Uterus (tissue), 4 donors: ENCODE results near the gene ADAMTS12. TPM values are rescaled to one million over a fixed set of nuclear protein-coding genes. Genes with fewer than 3 reads are reported as not detected.

Source experiments
- DNase-seq, 2 donors: peaks; one replicate each; pipeline ENCODE4 v3.0.0-alpha.2; 2019 to 2020
- H3K27ac ChIP-seq, 2 donors: fragments of 200-600 bp; sonication (generic); 1 replicate in 1 of 2; 2 replicates in 1 of 2; pipeline ENCODE4 v1.5.1; 2016 to 2018
- H3K27me3 ChIP-seq, 2 donors: fragments of 200-600 bp; sonication (generic); one replicate each; pipeline ENCODE4 v1.5.1; 2018 to 2019; ENCODE audit warnings: control low read depth in 1 of 2
- H3K36me3 ChIP-seq, 2 donors: fragments of 200-600 bp; sonication (generic); one replicate each; pipeline ENCODE4 v1.5.1; 2019; ENCODE audit warnings: control low read depth in 1 of 2
- H3K4me1 ChIP-seq, 2 donors: fragments of 200-600 bp; sonication (generic); one replicate each; pipeline ENCODE4 v1.5.1; 2018 to 2019; ENCODE audit warnings: control low read depth in 1 of 2
- H3K4me3 ChIP-seq, 2 donors: fragments of 200-600 bp; sonication (generic); 1 replicate in 1 of 2; 2 replicates in 1 of 2; pipeline ENCODE4 v1.5.1; 2018 to 2019; ENCODE audit warnings: mild to moderate bottlenecking in 1 of 2
- H3K9me3 ChIP-seq, 2 donors: fragments of 200-600 bp; sonication (generic); one replicate each; pipeline ENCODE4 v1.5.1; 2019; ENCODE audit warnings: control low read depth in 1 of 2
- CTCF ChIP-seq, 4 experiments: fragments of 200-600 bp in 2 of 4; fragments of 450-650 bp in 2 of 4; sonication (generic) in 2 of 4; IDR thresholded peaks; one replicate each; pipeline ENCODE4 v1.5.1; 2016 to 2019; ENCODE audit warnings: antibody characterized with exemption in 4 of 4, mild to moderate bottlenecking in 2 of 4, moderate library complexity in 1 of 4
- POLR2A ChIP-seq, 2 donors: fragments of 450-650 bp; IDR thresholded peaks; one replicate each; pipeline ENCODE4 v1.6.1; 2016; ENCODE audit warnings: antibody characterized with exemption in 2 of 2, mild to moderate bottlenecking in 1 of 2, moderate library complexity in 1 of 2
- intact Hi-C: fragments of 100-400 bp; cut with DNase I; formaldehyde crosslinking; loops from one replicate; pipeline ENCODE4 v1.15.1; 2023; ENCODE audit warnings: low total_unique reads
- total RNA-seq, 4 donors: library from RNA; depleted of rRNA in 3 of 4; stranded (reverse); fragments of >200 nt in 3 of 4; gene quantifications; one replicate each; pipeline versions ENCODE4 v1.1.0 to v1.2.4, GENCODE V29; 2014 to 2023
- donor health status: DM: yes; HTN: yes; CAD: no.

ADAMTS12 gene
- total RNA-seq, 4 donors from 2014 or later = 0.51 to 37.5 (median 15.6) TPM

DNA sequence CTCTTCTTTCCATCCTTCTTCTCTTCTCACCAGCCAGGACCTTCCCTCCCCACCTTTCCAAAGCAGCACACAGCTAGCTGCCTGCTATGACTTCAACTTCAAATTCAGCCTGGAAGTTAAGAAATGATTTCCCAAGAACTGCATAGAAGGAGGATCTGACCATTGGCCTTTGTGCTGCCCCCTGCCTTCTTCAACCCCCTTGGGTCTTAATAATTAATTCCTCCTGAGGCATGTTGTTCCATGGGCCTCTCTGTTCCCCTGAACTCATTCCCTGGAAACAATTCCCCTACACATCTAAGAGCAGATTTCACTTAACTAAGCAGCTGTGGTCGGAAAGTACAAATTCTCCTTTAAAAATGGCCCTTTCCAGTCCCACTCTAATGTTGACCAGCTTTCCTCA is 62.4 kb downstream of the ADAMTS12 start:
- no peaks in the 10 kb centered on the region for H3K9me3 ChIP-seq
- no peaks in the 10 kb centered on the region for H3K27me3 ChIP-seq
- H3K4me3 ChIP-seq = no peak overlapping the region
- DNase-seq = peak; percentile 17 to 21
- intact Hi-C loops = no loop called here
- no peaks in the 10 kb centered on the region for H3K4me1 ChIP-seq
- TF ChIP-seq CTCF (IDR thresholded peaks at IDR 0.05) = no peak
- no peak for TF ChIP-seq POLR2A (IDR thresholded peaks at IDR 0.05)
- no peaks in the 10 kb centered on the region for H3K36me3 ChIP-seq
- no peak overlapping the region for H3K27ac ChIP-seq

GRCh38 chr5:33828626-33829308 is 63.0 kb downstream of the ADAMTS12 start:
- Histone ChIP-seq H3K9me3 (no peaks in the 10 kb centered on the region), H3K27me3 (no peaks in the 10 kb centered on the region), H3K4me1 (no peaks in the 10 kb centered on the region), H3K36me3 (no peaks in the 10 kb centered on the region), H3K4me3 (no peak overlapping the region), H3K27ac (no peak overlapping the region)
- intact Hi-C loops = no loop called here
- no peak for TF ChIP-seq CTCF (IDR thresholded peaks at IDR 0.05)
- TF ChIP-seq POLR2A (IDR thresholded peaks at IDR 0.05) = no peak
- DNase-seq = no peak

DNA sequence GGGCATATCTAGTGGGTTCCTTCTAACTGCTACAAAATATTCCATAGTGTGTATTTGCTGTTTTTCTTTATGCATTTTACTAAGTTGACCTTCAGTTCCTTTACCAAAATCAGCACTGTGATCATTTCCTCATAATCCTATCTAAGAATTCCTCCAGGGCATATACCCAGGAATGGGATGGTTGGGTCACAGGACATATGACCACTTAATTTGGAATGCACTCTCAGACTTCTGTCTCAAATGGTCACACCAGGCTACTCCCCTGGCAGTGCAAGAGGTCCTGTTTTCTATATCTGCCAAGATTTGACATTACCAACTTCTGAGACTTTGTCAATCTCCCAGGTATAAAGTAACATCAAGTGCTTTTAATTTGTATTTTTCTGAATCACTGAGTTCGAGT is 63.9 kb downstream of the ADAMTS12 start:
- H3K27ac ChIP-seq = no peak overlapping the region
- no peak for TF ChIP-seq CTCF (IDR thresholded peaks at IDR 0.05)
- H3K4me3 ChIP-seq = no peak overlapping the region
- H3K9me3 ChIP-seq = no peaks in the 10 kb centered on the region
- H3K4me1 ChIP-seq = no peaks in the 10 kb centered on the region
- no peak for DNase-seq
- intact Hi-C loops = no loop called here
- H3K36me3 ChIP-seq = no peaks in the 10 kb centered on the region
- no peaks in the 10 kb centered on the region for H3K27me3 ChIP-seq

- Histone ChIP-seq H3K9me3 (no peaks in the 10 kb centered on the region), H3K27me3 (no peaks in the 10 kb centered on the region), H3K4me3 (no peak overlapping the region), H3K4me1 (no peaks in the 10 kb centered on the region), H3K36me3 (no peaks in the 10 kb centered on the region), H3K27ac (no peak overlapping the region)
- TF ChIP-seq CTCF (IDR thresholded peaks at IDR 0.05) = no peak
- no peak for TF ChIP-seq POLR2A (IDR thresholded peaks at IDR 0.05)
- DNase-seq = no peak
- intact Hi-C loops = no loop called here
Measured at GRCh38 chr5:33827018-33827707, 64.6 kb downstream of the ADAMTS12 start.

- no peak overlapping the region for H3K27ac ChIP-seq
- no peak for DNase-seq
- no peak for TF ChIP-seq POLR2A (IDR thresholded peaks at IDR 0.05)
- TF ChIP-seq CTCF (IDR thresholded peaks at IDR 0.05) = no peak
- H3K4me1 ChIP-seq = no peaks in the 10 kb centered on the region
- H3K9me3 ChIP-seq = no peaks in the 10 kb centered on the region
- no peak overlapping the region for H3K4me3 ChIP-seq
- H3K36me3 ChIP-seq = no peaks in the 10 kb centered on the region
- H3K27me3 ChIP-seq = no peaks in the 10 kb centered on the region
- intact Hi-C loops = no loop called here
Measured at GRCh38 chr5:33824516-33825195, 67.1 kb downstream of the ADAMTS12 start.
